Nephron progenitor cell (in vitro differentiated cells): Measurements from ENCODE around the gene DNAH7.
"Not testable (repeated sequence)": the region's sequence is repeated elsewhere in the genome, so short reads cannot be mapped to it uniquely, and the experiment has no call there.

Source experiments
- DNase-seq: peaks from one replicate; pipeline ENCODE4 v3.0.0; 2021
- H3K27ac Mint-ChIP-seq: 2 replicates; pipeline ENCODE4 v1.8.0; 2021; ENCODE audit warnings: mild to moderate bottlenecking, moderate library complexity, mixed read lengths
- H3K27me3 Mint-ChIP-seq: 2 replicates; pipeline ENCODE4 v1.8.0; 2021; ENCODE audit warnings: mild to moderate bottlenecking, low read depth, mixed read lengths; ENCODE audit not compliant: poor library complexity
- H3K36me3 Mint-ChIP-seq: 2 replicates; pipeline ENCODE4 v1.8.0; 2021; ENCODE audit warnings: low read depth, mixed read lengths
- H3K4me1 Mint-ChIP-seq: 2 replicates; pipeline ENCODE4 v1.8.0; 2021; ENCODE audit warnings: mixed read lengths
- H3K4me3 Mint-ChIP-seq: 2 replicates; pipeline ENCODE4 v1.8.0; 2021; ENCODE audit warnings: mild to moderate bottlenecking, moderate library complexity, mixed read lengths
- H3K9me3 Mint-ChIP-seq: 2 replicates; pipeline ENCODE4 v1.8.0; 2021; ENCODE audit warnings: mild to moderate bottlenecking, moderate library complexity, mixed read lengths
- CTCF ChIP-seq: fragments of 200-600 bp; sonication (generic); IDR thresholded peaks from 2 replicates; pipeline ENCODE4 v1.5.0; 2021; ENCODE audit warnings: antibody characterized with exemption

The DNAH7 gene

GRCh38 chr2:195923889-195924288 is 144.7 kb downstream of the DNAH7 start:
- H3K27ac Mint-ChIP-seq: no peak overlapping the region
- H3K4me3 Mint-ChIP-seq: no peak overlapping the region
- no peak for DNase-seq
- TF ChIP-seq CTCF: no peak
- H3K27me3 Mint-ChIP-seq: no peaks in the 10 kb centered on the region
- H3K4me1 Mint-ChIP-seq: no peaks in the 10 kb centered on the region
- H3K36me3 Mint-ChIP-seq: no peaks in the 10 kb centered on the region
- peaks cover 14% of the 10 kb centered on the region for H3K9me3 Mint-ChIP-seq

GRCh38 chr2:195917021-195917600 is 151.5 kb downstream of the DNAH7 start:
- peaks cover 18% of the 10 kb centered on the region for H3K9me3 Mint-ChIP-seq
- H3K27me3 Mint-ChIP-seq, H3K36me3 Mint-ChIP-seq, DNase-seq, H3K4me1 Mint-ChIP-seq, H3K27ac Mint-ChIP-seq, H3K4me3 Mint-ChIP-seq: not testable (repeated sequence)

GRCh38 chr2:195912079-195912478 is 156.6 kb downstream of the DNAH7 start:
- DNase-seq: no peak
- no peaks in the 10 kb centered on the region for H3K36me3 Mint-ChIP-seq
- H3K9me3 Mint-ChIP-seq: no peaks in the 10 kb centered on the region
- H3K4me3 Mint-ChIP-seq: no peak overlapping the region
- H3K27ac Mint-ChIP-seq: no peak overlapping the region
- no peaks in the 10 kb centered on the region for H3K4me1 Mint-ChIP-seq
- TF ChIP-seq CTCF: no peak
- peaks cover 2% of the 10 kb centered on the region for H3K27me3 Mint-ChIP-seq

GRCh38 chr2:195910570-195910969 is 158.1 kb downstream of the DNAH7 start:
- Mint-ChIP-seq H3K4me3 (no peak overlapping the region), H3K36me3 (no peaks in the 10 kb centered on the region), H3K27me3 (peaks cover 2% of the 10 kb centered on the region), H3K9me3 (no peaks in the 10 kb centered on the region), H3K27ac (no peak overlapping the region), H3K4me1 (no peaks in the 10 kb centered on the region)
- DNase-seq: no peak
- TF ChIP-seq CTCF: no peak

- Mint-ChIP-seq H3K4me1 (no peaks in the 10 kb centered on the region), H3K27ac (no peak overlapping the region), H3K4me3 (no peak overlapping the region), H3K9me3 (no peaks in the 10 kb centered on the region), H3K27me3 (peaks cover 2% of the 10 kb centered on the region), H3K36me3 (no peaks in the 10 kb centered on the region)
- no peak for TF ChIP-seq CTCF
- DNase-seq: no peak
Measured at GRCh38 chr2:195909926-195910325, 158.7 kb downstream of the DNAH7 start.

- no peaks in the 10 kb centered on the region for H3K4me1 Mint-ChIP-seq
- no peak overlapping the region for H3K4me3 Mint-ChIP-seq
- no peaks in the 10 kb centered on the region for H3K27me3 Mint-ChIP-seq
- no peak for DNase-seq
- no peak overlapping the region for H3K27ac Mint-ChIP-seq
- no peak for TF ChIP-seq CTCF
- no peaks in the 10 kb centered on the region for H3K9me3 Mint-ChIP-seq
- no peaks in the 10 kb centered on the region for H3K36me3 Mint-ChIP-seq
Measured at GRCh38 chr2:195907474-195907873, 161.2 kb downstream of the DNAH7 start.
